Hepatocyte (in vitro differentiated cells): Measurements from ENCODE around the gene LDB1.

Source experiments
- EZH2 ChIP-seq: fragments of 200-600 bp; sonication (generic); IDR thresholded peaks from 2 replicates; pipeline ENCODE4 v1.6.1; 2016; ENCODE audit warnings: antibody characterized with exemption, mild to moderate bottlenecking, borderline replicate concordance
- TF ChIP-seq, protein P1 (sequence below): fragments of 200-600 bp; sonication (generic); IDR thresholded peaks from 2 replicates; pipeline ENCODE4 v1.5.1; 2016; ENCODE audit warnings: antibody characterized with exemption, mild to moderate bottlenecking; ENCODE audit not compliant: poor library complexity

- TF ChIP-seq, protein P1, sequence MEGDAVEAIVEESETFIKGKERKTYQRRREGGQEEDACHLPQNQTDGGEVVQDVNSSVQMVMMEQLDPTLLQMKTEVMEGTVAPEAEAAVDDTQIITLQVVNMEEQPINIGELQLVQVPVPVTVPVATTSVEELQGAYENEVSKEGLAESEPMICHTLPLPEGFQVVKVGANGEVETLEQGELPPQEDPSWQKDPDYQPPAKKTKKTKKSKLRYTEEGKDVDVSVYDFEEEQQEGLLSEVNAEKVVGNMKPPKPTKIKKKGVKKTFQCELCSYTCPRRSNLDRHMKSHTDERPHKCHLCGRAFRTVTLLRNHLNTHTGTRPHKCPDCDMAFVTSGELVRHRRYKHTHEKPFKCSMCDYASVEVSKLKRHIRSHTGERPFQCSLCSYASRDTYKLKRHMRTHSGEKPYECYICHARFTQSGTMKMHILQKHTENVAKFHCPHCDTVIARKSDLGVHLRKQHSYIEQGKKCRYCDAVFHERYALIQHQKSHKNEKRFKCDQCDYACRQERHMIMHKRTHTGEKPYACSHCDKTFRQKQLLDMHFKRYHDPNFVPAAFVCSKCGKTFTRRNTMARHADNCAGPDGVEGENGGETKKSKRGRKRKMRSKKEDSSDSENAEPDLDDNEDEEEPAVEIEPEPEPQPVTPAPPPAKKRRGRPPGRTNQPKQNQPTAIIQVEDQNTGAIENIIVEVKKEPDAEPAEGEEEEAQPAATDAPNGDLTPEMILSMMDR: no peak
- TF ChIP-seq EZH2: no peak
Observed at GRCh38 chr10:102154466-102155116, 34.4 kb upstream of the LDB1 start.
